ENCODE measurements around the gene TUNAR.

TUNAR gene

DNA sequence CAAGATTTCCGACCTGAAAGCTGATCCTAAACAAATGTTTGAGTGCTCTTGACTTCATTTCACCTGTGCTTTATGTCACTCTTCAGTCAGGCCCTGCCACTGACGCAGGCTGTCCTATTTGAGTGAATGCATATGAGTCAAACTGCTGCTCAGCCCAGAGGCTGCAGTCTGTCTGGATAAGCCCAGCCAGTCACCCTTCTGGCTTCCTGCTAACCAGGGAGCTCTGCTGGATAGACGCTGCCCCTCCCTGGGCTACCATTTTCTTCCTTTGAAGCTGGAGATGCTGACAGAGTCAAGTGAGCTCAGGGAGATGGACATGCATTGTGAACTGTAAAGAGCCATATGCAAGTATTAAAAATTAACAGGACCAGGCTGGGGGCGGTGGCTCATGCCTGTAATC, 5.1 kb upstream of the TUNAR start:
- no peak overlapping the region for H3K27ac ChIP-seq
- no peak for TF ChIP-seq CTCF (IDR thresholded peaks at IDR 0.05)
- no peak for TF ChIP-seq ZFX (IDR thresholded peaks at IDR 0.05; ENCODE audit: borderline replicate concordance)

GRCh38 chr14:95872777-95873176, 3.9 kb upstream of the TUNAR start:
- H3K27ac ChIP-seq = no peak overlapping the region
- no peak for TF ChIP-seq CTCF (IDR thresholded peaks at IDR 0.05)
- no peak for TF ChIP-seq ZFX (IDR thresholded peaks at IDR 0.05; ENCODE audit: borderline replicate concordance)

DNA sequence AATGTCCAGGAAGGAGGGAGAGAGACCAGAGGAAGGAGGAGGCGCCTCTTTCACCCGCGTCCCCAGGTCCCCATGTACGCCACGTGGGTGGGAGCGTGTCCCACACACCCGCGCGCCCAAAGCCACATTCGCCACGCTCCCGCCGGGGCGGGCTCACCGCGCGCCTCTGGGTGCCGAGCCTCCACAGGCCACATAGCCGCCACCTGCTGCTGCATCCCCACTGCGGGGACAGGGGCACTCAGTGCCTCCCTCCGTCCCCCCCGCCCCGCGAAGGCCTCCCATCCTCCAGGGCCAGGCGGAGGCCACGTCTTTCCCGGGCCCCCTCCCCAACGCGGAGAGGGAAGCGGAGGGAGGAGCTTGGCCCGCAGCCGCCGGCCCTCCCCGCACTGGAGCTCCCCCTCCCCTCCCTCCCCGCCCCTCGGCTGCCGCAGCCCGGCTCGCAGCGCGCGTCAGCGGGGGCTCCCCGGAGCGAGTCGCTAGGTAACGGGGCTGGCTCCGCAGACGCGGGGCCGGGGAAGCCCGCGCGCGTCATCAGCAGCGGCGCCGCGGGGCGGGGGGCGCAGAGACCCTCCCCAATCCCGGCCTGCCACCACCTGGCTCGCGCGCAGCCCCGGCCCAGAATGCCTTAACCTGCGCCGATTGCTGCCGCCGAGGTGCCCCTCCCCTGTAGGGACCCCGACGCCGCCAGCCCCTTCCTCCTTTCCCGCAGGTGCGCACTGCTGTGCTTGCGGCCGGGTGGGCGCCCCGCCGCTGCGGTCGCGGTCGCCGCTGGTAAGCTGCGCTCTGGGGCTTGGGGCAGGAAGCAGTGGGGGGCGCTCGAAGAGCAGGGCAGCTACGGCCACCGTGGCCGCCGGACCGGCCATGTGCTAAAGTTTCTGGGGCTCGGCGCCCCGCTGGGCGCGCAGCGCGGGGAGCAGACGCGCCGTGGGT, 536 bp upstream of the TUNAR start:
- H3K27ac ChIP-seq = no peak overlapping the region

GRCh38 chr14:95877633-95878032, 1.0 kb downstream of the TUNAR start:
- no peak overlapping the region for H3K27ac ChIP-seq
- TF ChIP-seq CTCF (IDR thresholded peaks at IDR 0.05) (no peak), ZFX (IDR thresholded peaks at IDR 0.05; ENCODE audit: borderline replicate concordance) (no peak)

More for the DNA sequence above, 536 bp upstream of the TUNAR start:
- TF ChIP-seq ZFX (IDR thresholded peaks at IDR 0.05; ENCODE audit: borderline replicate concordance) (no peak), CTCF (IDR thresholded peaks at IDR 0.05) (no peak)

- no peak overlapping the region for H3K27ac ChIP-seq
- TF ChIP-seq CTCF (IDR thresholded peaks at IDR 0.05) (no peak), ZFX (IDR thresholded peaks at IDR 0.05; ENCODE audit: borderline replicate concordance) (no peak)
Observed at GRCh38 chr14:95884377-95884776, 7.7 kb downstream of the TUNAR start.

DNA sequence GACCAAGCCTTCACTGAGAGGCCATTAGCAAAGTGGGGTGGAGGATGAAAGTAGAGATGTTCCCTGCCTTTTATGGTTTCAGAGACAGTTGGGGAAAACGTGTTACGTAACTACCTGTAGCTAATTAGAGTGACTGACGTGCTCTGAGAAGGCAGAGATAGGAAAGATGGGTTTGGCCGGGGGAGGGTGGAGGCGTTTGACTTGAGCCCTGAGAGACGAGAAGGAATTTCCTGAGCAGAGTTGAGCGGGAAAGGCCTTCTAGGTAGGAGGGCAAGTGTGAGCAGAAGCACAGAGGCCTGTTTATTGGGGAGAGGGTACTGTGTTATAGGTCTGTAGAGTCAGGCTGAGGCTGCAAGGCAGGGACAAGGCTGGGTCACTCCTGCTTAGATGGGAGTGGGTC, 8.6 kb downstream of the TUNAR start:
- H3K27ac ChIP-seq = no peak overlapping the region
- TF ChIP-seq CTCF (IDR thresholded peaks at IDR 0.05) (no peak), ZFX (IDR thresholded peaks at IDR 0.05; ENCODE audit: borderline replicate concordance) (no peak)

- TF ChIP-seq CTCF (IDR thresholded peaks at IDR 0.05) (no peak), ZFX (IDR thresholded peaks at IDR 0.05; ENCODE audit: borderline replicate concordance) (no peak)
- H3K27ac ChIP-seq = no peak overlapping the region
Observed at GRCh38 chr14:95885866-95886265, 9.2 kb downstream of the TUNAR start.
